ENCODE measurements around the gene GLT1D1.
"Not testable (repeated sequence)": the region's sequence is repeated elsewhere in the genome, so short reads cannot be mapped to it uniquely, and the experiment has no call there.

The GLT1D1 gene

DNA sequence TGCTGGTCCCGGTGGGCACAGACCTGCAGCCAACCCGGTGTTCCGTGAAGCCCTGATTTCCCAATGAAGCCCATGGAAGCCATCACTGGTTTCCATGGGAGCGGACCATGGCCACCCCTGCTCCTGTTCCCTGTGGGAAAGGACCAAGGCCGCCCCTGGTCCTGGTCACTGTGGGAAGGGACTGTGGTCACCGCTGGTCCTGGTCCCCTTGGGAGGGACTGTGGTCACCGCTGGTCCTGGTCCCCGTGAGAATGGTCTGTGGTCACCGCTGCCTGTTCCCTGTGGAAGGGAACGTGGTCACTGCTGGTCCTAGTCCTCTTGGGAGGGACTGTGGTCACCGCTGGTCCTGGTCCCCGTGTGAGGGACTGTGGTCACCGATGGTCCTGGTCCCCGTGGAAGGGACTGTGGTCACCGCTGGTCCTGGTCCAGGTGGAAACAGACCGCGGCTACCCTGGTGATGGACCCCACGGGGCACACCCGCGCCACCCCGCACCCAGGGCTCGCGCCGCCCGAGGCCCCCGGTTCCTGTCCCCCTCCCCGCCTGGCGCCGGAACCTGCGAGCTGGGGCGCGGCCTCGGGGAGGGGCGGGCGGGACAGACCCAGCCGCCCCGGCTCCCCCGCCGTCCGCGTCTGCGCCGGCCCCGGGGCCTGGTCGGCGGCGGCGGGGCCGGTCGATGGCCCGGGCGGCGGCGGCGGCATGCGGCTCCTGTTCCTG is at the start of gene GLT1D1:
GLT1D1 (plus strand) TSS at position 594 of the 715 bp plus-strand sequence; CDS start at position 698, 104 bp downstream.
- DNase-seq (ENCODE audit: low spot score), result peak; percentile 60

GRCh38 chr12:128803788-128804187 is 49.5 kb upstream of the GLT1D1 start:
- DNase-seq (ENCODE audit: low spot score), result no peak

- DNase-seq (ENCODE audit: low spot score), result no peak
Measured at GRCh38 chr12:128804762-128805161, 48.5 kb upstream of the GLT1D1 start.

DNA sequence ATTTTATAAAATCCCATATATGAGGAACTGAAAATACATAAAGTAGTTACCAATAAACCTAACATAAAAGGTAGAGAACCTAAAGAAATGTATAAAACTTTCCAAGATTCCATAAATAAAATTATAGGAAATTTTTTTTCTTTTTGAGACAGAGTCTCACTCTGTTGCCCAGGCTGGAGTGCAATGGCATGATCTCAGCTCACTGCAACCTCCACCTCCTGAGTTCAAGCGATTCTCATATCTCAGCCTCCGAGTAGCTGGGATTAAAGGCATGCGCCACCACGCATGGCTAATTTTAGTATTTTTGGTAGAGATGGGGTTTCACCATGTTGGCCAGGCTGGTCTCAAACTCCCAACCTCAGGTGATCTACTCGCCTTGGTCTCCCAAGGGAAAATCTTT is 47.9 kb upstream of the GLT1D1 start:
- not testable (repeated sequence) for DNase-seq (ENCODE audit: low spot score)

GRCh38 chr12:128806573-128806972 is 46.7 kb upstream of the GLT1D1 start:
- DNase-seq (ENCODE audit: low spot score), result no peak

GRCh38 chr12:128807161-128807724 is 46.0 kb upstream of the GLT1D1 start:
- no peak for DNase-seq (ENCODE audit: low spot score)

GRCh38 chr12:128808651-128809050 is 44.6 kb upstream of the GLT1D1 start:
- DNase-seq (ENCODE audit: low spot score), result no peak

- DNase-seq (ENCODE audit: low spot score), result no peak
Measured at GRCh38 chr12:128810182-128811127, 42.8 kb upstream of the GLT1D1 start.

DNA sequence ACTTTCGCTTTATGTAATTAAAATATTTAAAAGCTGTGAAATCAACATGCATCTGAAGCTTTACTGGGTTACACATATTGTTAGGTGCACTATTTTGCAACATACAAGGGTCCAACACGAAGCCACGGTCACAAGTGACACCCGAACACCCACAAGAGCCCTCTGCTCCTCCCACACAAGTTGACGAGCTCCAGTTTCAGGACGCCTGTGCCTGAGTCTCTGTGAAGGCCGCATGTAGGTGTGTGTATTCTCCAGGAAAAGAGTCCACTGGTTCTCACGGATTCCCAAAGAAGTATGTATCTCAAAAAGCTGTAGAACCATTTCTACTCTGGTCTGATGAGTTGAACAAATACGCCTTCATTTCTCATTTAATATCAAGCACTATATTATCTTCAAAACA is 41.5 kb upstream of the GLT1D1 start:
- DNase-seq (ENCODE audit: low spot score), result no peak

GRCh38 chr12:128813392-128813791 is 39.9 kb upstream of the GLT1D1 start:
- DNase-seq (ENCODE audit: low spot score), result no peak

DNA sequence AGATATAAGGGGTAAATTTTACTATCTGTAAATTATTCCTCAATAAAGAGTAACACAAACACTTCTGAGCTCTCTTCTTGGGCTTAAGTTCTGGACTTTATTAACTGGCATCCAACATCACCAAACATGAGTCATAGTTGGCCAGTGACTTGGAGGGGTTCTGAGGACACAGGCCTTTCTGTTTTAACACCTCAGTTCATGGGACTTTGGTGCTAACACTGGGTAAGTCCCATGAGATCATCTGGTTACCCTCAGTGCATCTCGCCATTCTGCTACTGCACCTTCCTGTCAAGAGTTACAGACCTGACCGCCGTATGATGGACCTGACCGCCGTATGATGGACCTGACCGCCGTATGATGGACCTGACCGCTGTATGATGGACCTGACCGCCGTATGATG is 39.4 kb upstream of the GLT1D1 start:
- no peak for DNase-seq (ENCODE audit: low spot score)

GRCh38 chr12:128814411-128815261 is 38.6 kb upstream of the GLT1D1 start:
- DNase-seq (ENCODE audit: low spot score), result no peak

DNA sequence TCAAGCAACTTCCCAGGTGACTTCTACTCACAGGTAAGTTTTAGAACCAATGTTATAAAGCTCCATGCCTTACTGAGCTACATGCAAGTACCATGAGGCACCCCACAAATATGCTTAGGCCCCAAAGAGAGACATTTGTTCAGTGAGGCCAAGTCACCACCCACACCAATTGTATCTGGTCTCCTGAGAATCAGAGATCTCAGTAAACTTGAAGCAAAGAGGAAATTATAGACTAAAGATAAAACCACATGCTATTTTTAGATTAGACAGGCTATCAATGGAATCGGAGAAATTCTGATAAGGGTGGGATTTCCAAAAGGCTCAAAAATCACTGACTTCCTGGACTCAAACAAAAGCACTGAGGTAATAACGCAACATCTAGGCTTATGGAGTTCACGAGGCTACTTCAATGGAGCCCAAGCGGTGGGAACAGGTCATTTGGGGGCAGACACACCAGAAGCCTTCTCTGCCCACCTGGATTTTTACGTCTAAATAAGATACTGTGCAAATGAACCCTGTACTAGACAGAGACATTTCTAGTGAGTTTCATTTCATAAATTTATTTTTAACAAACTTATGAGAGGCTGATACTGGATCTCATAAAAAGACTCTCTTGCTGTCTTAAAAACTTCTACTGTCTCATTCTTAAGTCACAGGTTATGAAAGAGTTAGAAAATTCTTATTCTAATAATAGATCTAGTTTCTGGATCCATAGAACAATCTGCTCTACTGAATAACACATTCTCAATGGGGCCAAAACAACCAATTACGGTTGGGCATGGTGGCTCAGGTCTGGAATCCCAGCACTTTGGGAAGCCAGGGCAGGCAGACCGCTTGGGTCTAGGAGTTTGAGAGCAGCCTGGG is 37.3 kb upstream of the GLT1D1 start:
- no peak for DNase-seq (ENCODE audit: low spot score)

- no peak for DNase-seq (ENCODE audit: low spot score)
Measured at GRCh38 chr12:128816643-128816920, 36.7 kb upstream of the GLT1D1 start.

DNA sequence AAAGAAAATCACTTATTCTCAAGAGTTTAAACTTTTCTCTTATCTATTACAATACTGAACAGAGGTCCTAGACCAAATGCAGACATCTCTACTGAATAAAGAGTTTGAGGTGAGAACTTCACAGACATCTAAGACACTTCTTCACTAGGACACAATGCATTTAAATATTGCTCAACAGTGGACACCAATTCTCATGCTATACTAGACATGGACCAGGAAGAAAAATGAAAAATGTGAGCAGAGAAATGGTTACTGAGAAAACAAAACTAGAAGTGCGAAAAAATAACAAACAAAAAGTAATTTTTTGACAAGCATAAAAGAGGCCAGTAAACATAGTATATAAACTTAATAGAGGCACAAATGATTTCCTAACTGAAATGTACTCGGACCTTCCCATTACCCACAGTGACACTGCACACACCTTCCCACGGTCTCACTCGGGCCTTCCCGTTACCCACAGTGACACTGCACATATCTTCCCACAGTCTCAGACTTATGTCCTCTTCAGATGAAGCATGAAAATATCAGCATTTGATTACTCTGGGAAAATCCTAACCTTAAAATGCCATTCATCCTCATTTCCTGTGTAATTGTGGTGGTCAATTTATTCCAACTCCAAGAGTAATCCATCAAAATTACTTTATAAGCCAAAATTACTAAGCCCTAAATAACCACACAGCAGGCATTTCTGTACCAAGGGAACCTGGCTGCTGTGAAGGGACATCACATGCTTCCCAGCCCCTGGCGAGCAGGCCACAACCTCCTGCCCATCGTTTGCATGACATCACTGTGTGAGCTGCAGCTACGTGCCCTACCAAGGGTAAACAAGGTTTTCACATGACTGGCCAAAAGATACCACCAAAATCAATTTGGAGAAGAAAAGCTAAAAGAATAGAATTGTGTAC is 35.9 kb upstream of the GLT1D1 start:
- DNase-seq (ENCODE audit: low spot score), result no peak

DNA sequence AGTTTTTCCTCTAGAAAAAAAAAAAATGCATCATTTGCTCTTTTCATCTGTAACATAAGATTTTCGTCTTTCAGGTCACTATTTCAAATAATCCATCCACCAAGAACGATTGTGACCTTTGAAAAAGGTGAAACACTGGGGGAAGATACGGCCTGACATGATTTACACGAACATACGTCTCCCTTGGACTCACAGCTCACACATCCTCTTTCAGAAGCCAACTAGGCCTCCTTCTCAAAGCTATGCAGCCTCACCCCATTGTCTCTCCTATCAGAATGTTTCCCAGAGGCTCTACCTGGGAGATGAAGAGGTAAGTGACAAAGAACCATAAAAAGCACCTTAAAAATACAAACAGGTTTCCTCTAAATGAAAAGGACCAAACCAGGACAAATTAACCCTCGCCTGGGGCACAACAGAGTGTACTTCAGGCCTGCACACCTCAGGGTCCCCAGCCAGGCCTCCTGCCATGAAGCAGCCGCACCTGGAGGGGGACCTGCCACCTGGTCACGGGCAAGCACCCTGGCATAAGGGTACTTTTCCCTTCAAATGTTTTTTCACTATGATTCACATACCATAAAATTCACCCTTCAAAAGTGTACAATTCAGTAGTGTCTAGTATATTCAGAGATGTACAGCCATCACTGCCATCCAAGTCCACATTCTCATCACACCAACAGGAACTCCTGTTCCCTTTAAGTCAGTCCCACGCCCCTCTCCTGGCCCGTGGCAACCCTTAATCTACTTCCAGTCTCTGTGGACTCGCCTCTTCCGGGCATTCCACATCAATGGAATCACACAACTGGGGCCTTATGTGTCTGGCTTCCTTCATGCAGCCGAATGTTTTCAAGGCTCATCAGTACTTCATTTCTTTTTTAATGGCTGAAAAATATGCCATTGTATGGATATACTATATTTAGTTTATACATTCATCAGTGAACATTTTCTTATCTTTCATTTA is 34.9 kb upstream of the GLT1D1 start:
- no peak for DNase-seq (ENCODE audit: low spot score)

GRCh38 chr12:128819293-128820144 is 33.8 kb upstream of the GLT1D1 start:
- no peak for DNase-seq (ENCODE audit: low spot score)

DNA sequence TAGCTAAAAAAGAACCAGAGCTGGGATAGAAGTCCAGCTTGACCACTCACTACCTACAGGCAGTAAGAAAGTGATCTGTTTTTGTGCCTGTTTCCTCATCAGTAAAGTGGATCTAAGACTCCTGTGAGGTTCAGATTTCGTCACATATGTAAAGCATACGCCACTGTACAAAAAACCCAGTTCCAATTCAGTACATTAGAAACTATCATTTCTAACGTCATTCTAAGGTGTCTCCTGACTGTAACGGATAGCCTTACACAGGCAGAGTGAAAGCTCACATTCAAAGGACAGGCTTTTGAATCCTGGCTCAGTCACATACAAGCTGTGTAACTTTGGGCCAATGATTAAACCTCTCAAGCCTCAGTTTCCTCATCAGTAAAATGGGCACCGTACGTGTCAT is 33.0 kb upstream of the GLT1D1 start:
- no peak for DNase-seq (ENCODE audit: low spot score)

Measured in ecto neural progenitor cell (in vitro differentiated cells).